Endothelial cell (in vitro differentiated cells): ENCODE measurements around the gene ZP4. TPM values are rescaled to one million over a fixed set of nuclear protein-coding genes. Genes with fewer than 3 reads are reported as not detected.
"Not testable (repeated sequence)": the region's sequence is repeated elsewhere in the genome, so short reads cannot be mapped to it uniquely, and the experiment has no call there.

ENCODE experiments used
- DNase-seq: peaks from one replicate; pipeline ENCODE4 v3.0.0; 2021; ENCODE audit warnings: low spot score
- H3K27ac Mint-ChIP-seq: one replicate; pipeline ENCODE4 v1.8.0; 2021; ENCODE audit warnings: mixed read lengths, inconsistent platforms; ENCODE audit not compliant: unreplicated experiment
- H3K27me3 Mint-ChIP-seq: one replicate; pipeline ENCODE4 v1.8.0; 2021; ENCODE audit warnings: mild to moderate bottlenecking, moderate library complexity, mixed read lengths, inconsistent platforms; ENCODE audit not compliant: unreplicated experiment
- H3K36me3 Mint-ChIP-seq: one replicate; pipeline ENCODE4 v1.8.0; 2021; ENCODE audit warnings: mild to moderate bottlenecking, low read depth, mixed read lengths, inconsistent platforms; ENCODE audit not compliant: unreplicated experiment
- H3K4me1 Mint-ChIP-seq: one replicate; pipeline ENCODE4 v1.8.0; 2021; ENCODE audit warnings: mild to moderate bottlenecking, mixed read lengths, inconsistent platforms; ENCODE audit not compliant: unreplicated experiment
- H3K4me3 Mint-ChIP-seq: one replicate; pipeline ENCODE4 v1.8.0; 2021; ENCODE audit warnings: mild to moderate bottlenecking, mixed read lengths, inconsistent platforms; ENCODE audit not compliant: unreplicated experiment
- H3K9me3 Mint-ChIP-seq: one replicate; pipeline ENCODE4 v1.8.0; 2021; ENCODE audit warnings: mixed read lengths, inconsistent platforms; ENCODE audit not compliant: unreplicated experiment
- CTCF ChIP-seq: fragments of 200-600 bp; sonication (generic); IDR thresholded peaks from one replicate; pipeline ENCODE4 v1.5.0; 2021; ENCODE audit warnings: antibody characterized with exemption; ENCODE audit not compliant: unreplicated experiment
- total RNA-seq: library from RNA; stranded (reverse); fragmentation: NEBNext Ultra II Directional; extraction: Animal tissue kit (Norgen Biotek cat#: 25700); gene quantifications from one replicate; pipeline ENCODE4 v1.2.1, GENCODE V29; 2021; ENCODE audit not compliant: unreplicated experiment

Gene ZP4
- total RNA-seq, 1 donor from 2014 or later: not detected

GRCh38 chr1:237851210-237851845, 39.4 kb downstream of the ZP4 start:
- Mint-ChIP-seq H3K4me3 (no peak overlapping the region), H3K9me3 (no peaks in the 10 kb centered on the region), H3K27ac (no peak overlapping the region), H3K4me1 (no peaks in the 10 kb centered on the region), H3K36me3 (no peaks in the 10 kb centered on the region), H3K27me3 (no peaks in the 10 kb centered on the region)
- TF ChIP-seq CTCF: peak; percentile 82
- DNase-seq: peak; percentile 71

GRCh38 chr1:237843516-237843915, 47.2 kb downstream of the ZP4 start:
- H3K27ac Mint-ChIP-seq, DNase-seq, H3K9me3 Mint-ChIP-seq, H3K4me3 Mint-ChIP-seq, H3K4me1 Mint-ChIP-seq, H3K36me3 Mint-ChIP-seq, H3K27me3 Mint-ChIP-seq: not testable (repeated sequence)

- Mint-ChIP-seq H3K4me1 (no peaks in the 10 kb centered on the region), H3K36me3 (no peaks in the 10 kb centered on the region), H3K4me3 (no peak overlapping the region), H3K27ac (no peak overlapping the region), H3K9me3 (no peaks in the 10 kb centered on the region), H3K27me3 (peaks cover 1% of the 10 kb centered on the region)
- DNase-seq: no peak
- TF ChIP-seq CTCF: no peak
Observed at GRCh38 chr1:237841485-237841884, 49.2 kb downstream of the ZP4 start.

GRCh38 chr1:237838904-237839534, 51.7 kb downstream of the ZP4 start:
- peaks cover 15% of the 10 kb centered on the region for H3K4me1 Mint-ChIP-seq
- no peak overlapping the region for H3K4me3 Mint-ChIP-seq
- H3K27me3 Mint-ChIP-seq: peaks cover 1% of the 10 kb centered on the region
- H3K36me3 Mint-ChIP-seq: no peaks in the 10 kb centered on the region
- no peak overlapping the region for H3K27ac Mint-ChIP-seq
- no peaks in the 10 kb centered on the region for H3K9me3 Mint-ChIP-seq
- no peak for TF ChIP-seq CTCF
- DNase-seq: no peak

- no peak for TF ChIP-seq CTCF
- DNase-seq: no peak
- Mint-ChIP-seq H3K9me3 (no peaks in the 10 kb centered on the region), H3K36me3 (no peaks in the 10 kb centered on the region), H3K27me3 (peaks cover 1% of the 10 kb centered on the region), H3K27ac (no peak overlapping the region), H3K4me1 (peaks cover 19% of the 10 kb centered on the region), H3K4me3 (no peak overlapping the region)
Observed at GRCh38 chr1:237838320-237838719, 52.4 kb downstream of the ZP4 start.
